ENCODE measurements around the gene GEMIN4. TPM values are rescaled to one million over a fixed set of nuclear protein-coding genes. Genes with fewer than 3 reads are reported as not detected.
"Not testable (repeated sequence)": the region's sequence is repeated elsewhere in the genome, so short reads cannot be mapped to it uniquely, and the experiment has no call there.

The GEMIN4 gene
- total RNA-seq, 2 experiments from 2014 or later: 40.2 to 53.6 TPM

GRCh38 chr17:789160-789840, 37.2 kb upstream of the GEMIN4 start:
- no peak overlapping the region for H3K4me3 ChIP-seq (ENCODE audit: low read depth, low read length, poor library complexity, severe bottlenecking)
- no peak overlapping the region for H3K27ac ChIP-seq (ENCODE audit: low read depth, low read length, poor library complexity, severe bottlenecking)
- H3K4me1 ChIP-seq (ENCODE audit: insufficient read depth, low read length, poor library complexity, severe bottlenecking): peaks cover 1% of the 10 kb centered on the region
- H3K4me2 ChIP-seq (ENCODE audit: low read length): no peak overlapping the region
- no peak for TF ChIP-seq EZH2phosphoT487 (IDR thresholded peaks at IDR 0.05; ENCODE audit: borderline replicate concordance, low read depth, low read length)
- TF ChIP-seq, protein P1, sequence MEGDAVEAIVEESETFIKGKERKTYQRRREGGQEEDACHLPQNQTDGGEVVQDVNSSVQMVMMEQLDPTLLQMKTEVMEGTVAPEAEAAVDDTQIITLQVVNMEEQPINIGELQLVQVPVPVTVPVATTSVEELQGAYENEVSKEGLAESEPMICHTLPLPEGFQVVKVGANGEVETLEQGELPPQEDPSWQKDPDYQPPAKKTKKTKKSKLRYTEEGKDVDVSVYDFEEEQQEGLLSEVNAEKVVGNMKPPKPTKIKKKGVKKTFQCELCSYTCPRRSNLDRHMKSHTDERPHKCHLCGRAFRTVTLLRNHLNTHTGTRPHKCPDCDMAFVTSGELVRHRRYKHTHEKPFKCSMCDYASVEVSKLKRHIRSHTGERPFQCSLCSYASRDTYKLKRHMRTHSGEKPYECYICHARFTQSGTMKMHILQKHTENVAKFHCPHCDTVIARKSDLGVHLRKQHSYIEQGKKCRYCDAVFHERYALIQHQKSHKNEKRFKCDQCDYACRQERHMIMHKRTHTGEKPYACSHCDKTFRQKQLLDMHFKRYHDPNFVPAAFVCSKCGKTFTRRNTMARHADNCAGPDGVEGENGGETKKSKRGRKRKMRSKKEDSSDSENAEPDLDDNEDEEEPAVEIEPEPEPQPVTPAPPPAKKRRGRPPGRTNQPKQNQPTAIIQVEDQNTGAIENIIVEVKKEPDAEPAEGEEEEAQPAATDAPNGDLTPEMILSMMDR (conservative IDR thresholded peaks at IDR 0.05; ENCODE audit: low read length): no peak
- POLR2A ChIA-PET: no interaction called here
- CTCF ChIA-PET (ENCODE audit: unreplicated experiment): no interaction called here
- H3K79me2 ChIP-seq (ENCODE audit: insufficient read depth, low read depth, low read length): peaks cover 16% of the 10 kb centered on the region
- no peaks in the 10 kb centered on the region for H3K9me2 ChIP-seq (ENCODE audit: insufficient read depth, low read length)
- no peak overlapping the region for H2AFZ ChIP-seq (ENCODE audit: low read length)
- DNase-seq (ENCODE audit: low spot score): no peak
- H4K20me1 ChIP-seq (ENCODE audit: insufficient read depth, low read length): no peaks in the 10 kb centered on the region
- intact Hi-C loops (cut with micrococcal nuclease; ENCODE audit: unreplicated experiment): no loop called here
- peaks cover 80% of the 10 kb centered on the region for H3K36me3 ChIP-seq (ENCODE audit: insufficient read depth, low read length)
- no TSS peak for BruUV-seq (replicated peaks)
- no peaks in the 10 kb centered on the region for H3K9me3 ChIP-seq (ENCODE audit: low read length)

DNA sequence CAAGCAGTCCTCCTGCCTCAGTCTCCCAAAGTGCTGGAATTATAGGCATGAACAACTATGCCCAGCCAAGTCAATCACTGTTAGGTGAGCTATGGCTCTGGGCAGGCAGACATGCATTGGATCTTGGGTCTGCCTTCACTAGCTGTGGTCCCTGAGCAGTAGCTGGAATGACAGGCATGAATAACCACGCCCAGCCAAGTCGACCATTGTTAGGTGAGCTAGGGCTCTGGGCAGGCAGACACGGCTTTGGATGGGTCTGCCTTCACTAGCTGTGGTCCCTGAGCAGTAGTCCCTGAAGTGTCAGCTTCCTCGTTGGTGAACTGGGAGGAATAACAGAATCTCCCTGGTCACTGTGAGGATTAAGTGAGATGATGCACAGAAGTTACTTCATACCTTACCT, 36.5 kb upstream of the GEMIN4 start:
- Histone ChIP-seq H3K36me3 (ENCODE audit: insufficient read depth, low read length) (peaks cover 86% of the 10 kb centered on the region), H3K27ac (ENCODE audit: low read depth, low read length, poor library complexity, severe bottlenecking) (no peak overlapping the region), H4K20me1 (ENCODE audit: insufficient read depth, low read length) (peaks cover 5% of the 10 kb centered on the region; the same call in 1 of the 2 replicates), H3K9me2 (ENCODE audit: insufficient read depth, low read length) (no peaks in the 10 kb centered on the region), H3K4me2 (ENCODE audit: low read length) (no peak overlapping the region), H3K9me3 (ENCODE audit: low read length) (no peaks in the 10 kb centered on the region), H3K4me1 (ENCODE audit: insufficient read depth, low read length, poor library complexity, severe bottlenecking) (peaks cover 9% of the 10 kb centered on the region), H3K4me3 (ENCODE audit: low read depth, low read length, poor library complexity, severe bottlenecking) (no peak overlapping the region), H3K79me2 (ENCODE audit: insufficient read depth, low read depth, low read length) (peaks cover 24% of the 10 kb centered on the region), H2AFZ (ENCODE audit: low read length) (no peak overlapping the region)
- BruUV-seq (replicated peaks): no TSS peak
- TF ChIP-seq, protein P1 (conservative IDR thresholded peaks at IDR 0.05; ENCODE audit: low read length): no peak
- no peak for TF ChIP-seq EZH2phosphoT487 (IDR thresholded peaks at IDR 0.05; ENCODE audit: borderline replicate concordance, low read depth, low read length)
- intact Hi-C loops (cut with micrococcal nuclease; ENCODE audit: unreplicated experiment): no loop called here
- DNase-seq (ENCODE audit: low spot score): no peak
- ChIA-PET POLR2A (interaction anchor here (0.7 kb wide), 1 partner anchor 250 kb away, joined by 5 read pairs; no protein-coding TSS in a partner anchor), CTCF (ENCODE audit: unreplicated experiment) (no interaction called here)

GRCh38 chr17:787641-788221, 35.7 kb upstream of the GEMIN4 start:
- no peak overlapping the region for H3K4me2 ChIP-seq (ENCODE audit: low read length)
- H3K9me3 ChIP-seq (ENCODE audit: low read length): no peaks in the 10 kb centered on the region
- TF ChIP-seq, protein P1 (conservative IDR thresholded peaks at IDR 0.05; ENCODE audit: low read length): no peak
- no peak for TF ChIP-seq EZH2phosphoT487 (IDR thresholded peaks at IDR 0.05; ENCODE audit: borderline replicate concordance, low read depth, low read length)
- ChIA-PET POLR2A (interaction anchor here (0.7 kb wide), 2 partner anchors 249 to 585 kb away, joined by 3 to 5 read pairs; no protein-coding TSS in a partner anchor), CTCF (ENCODE audit: unreplicated experiment) (no interaction called here)
- peaks cover 15% of the 10 kb centered on the region for H3K4me1 ChIP-seq (ENCODE audit: insufficient read depth, low read length, poor library complexity, severe bottlenecking)
- H4K20me1 ChIP-seq (ENCODE audit: insufficient read depth, low read length): peaks cover 10% of the 10 kb centered on the region; the same call in 1 of the 2 replicates
- DNase-seq (ENCODE audit: low spot score): no peak
- peaks cover 32% of the 10 kb centered on the region for H3K79me2 ChIP-seq (ENCODE audit: insufficient read depth, low read depth, low read length)
- H3K27ac ChIP-seq (ENCODE audit: low read depth, low read length, poor library complexity, severe bottlenecking): no peak overlapping the region
- peaks cover 85% of the 10 kb centered on the region for H3K36me3 ChIP-seq (ENCODE audit: insufficient read depth, low read length)
- H2AFZ ChIP-seq (ENCODE audit: low read length): no peak overlapping the region
- intact Hi-C loops (cut with micrococcal nuclease; ENCODE audit: unreplicated experiment): no loop called here
- no TSS peak for BruUV-seq (replicated peaks)
- H3K4me3 ChIP-seq (ENCODE audit: low read depth, low read length, poor library complexity, severe bottlenecking): no peak overlapping the region
- H3K9me2 ChIP-seq (ENCODE audit: insufficient read depth, low read length): no peaks in the 10 kb centered on the region

DNA sequence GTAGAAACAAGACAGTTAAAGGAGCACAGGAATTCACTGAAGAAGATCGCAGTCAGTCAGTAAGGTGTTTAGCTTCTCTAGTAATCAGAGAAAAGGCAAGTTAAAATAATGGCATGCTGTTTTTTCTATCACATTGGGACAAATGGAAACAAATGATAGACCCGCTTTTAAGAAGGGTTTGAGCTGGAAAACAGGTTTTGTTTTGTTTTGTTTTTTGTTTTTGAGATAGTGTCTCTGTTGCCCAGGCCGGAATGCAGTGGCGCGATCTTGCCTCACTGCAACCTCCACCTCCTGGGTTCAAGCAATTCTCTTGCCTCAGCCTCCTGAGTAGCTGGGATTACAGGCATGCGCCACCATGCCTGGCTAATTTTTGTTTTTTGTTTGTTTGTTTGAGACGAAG, 33.8 kb upstream of the GEMIN4 start:
- H3K4me3 ChIP-seq (ENCODE audit: low read depth, low read length, poor library complexity, severe bottlenecking); H3K4me2 ChIP-seq (ENCODE audit: low read length): not testable (repeated sequence)

More for the DNA sequence above, 33.8 kb upstream of the GEMIN4 start:
- CTCF ChIA-PET (ENCODE audit: unreplicated experiment); H2AFZ ChIP-seq (ENCODE audit: low read length); H3K9me3 ChIP-seq (ENCODE audit: low read length); H3K9me2 ChIP-seq (ENCODE audit: insufficient read depth, low read length); H3K27ac ChIP-seq (ENCODE audit: low read depth, low read length, poor library complexity, severe bottlenecking); H4K20me1 ChIP-seq (ENCODE audit: insufficient read depth, low read length); BruUV-seq (replicated peaks); DNase-seq (ENCODE audit: low spot score); intact Hi-C loops (cut with micrococcal nuclease; ENCODE audit: unreplicated experiment): not testable (repeated sequence)
- POLR2A ChIA-PET: interaction anchor here (0.6 kb wide), 1 partner anchor 629 kb away, joined by 4 read pairs; no protein-coding TSS in a partner anchor
- Histone ChIP-seq H3K4me1 (ENCODE audit: insufficient read depth, low read length, poor library complexity, severe bottlenecking) (peaks cover 18% of the 10 kb centered on the region), H3K79me2 (ENCODE audit: insufficient read depth, low read depth, low read length) (peaks cover 49% of the 10 kb centered on the region), H3K36me3 (ENCODE audit: insufficient read depth, low read length) (peaks cover 67% of the 10 kb centered on the region)
